Embryonic facial prominence (tissue), 1 donor: ENCODE measurements around the gene UBLCP1.
"Not testable (repeated sequence)": the region's sequence is repeated elsewhere in the genome, so short reads cannot be mapped to it uniquely, and the experiment has no call there.

Experiments used
- DNase-seq: peaks from one replicate; pipeline ENCODE4 v3.0.0-alpha.2; 2016; ENCODE audit errors: extremely low spot score

Gene UBLCP1

GRCh38 chr5:159252195-159252594 lies 10.9 kb upstream of the UBLCP1 start:
- no peak for DNase-seq

DNA sequence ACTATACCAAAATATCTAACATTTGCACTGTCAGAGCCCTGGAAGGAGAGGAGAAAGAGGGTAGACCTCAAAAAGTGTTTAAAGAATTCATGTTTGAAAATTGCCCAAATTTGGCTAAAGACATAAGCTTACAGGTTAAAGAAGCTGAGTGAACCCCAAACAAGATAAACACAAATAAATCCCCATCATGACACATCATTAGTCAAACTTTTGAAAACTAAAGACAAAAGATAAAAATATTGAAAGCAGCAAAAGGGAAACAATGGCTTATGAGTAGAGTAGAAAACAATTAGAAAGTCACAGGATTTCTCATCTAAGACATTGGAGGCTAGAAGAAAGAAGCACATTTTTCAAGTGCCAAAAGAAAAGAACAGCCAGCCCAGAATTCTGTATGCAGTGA lies 6.1 kb upstream of the UBLCP1 start:
- DNase-seq: no peak

GRCh38 chr5:159257629-159258283 lies 5.3 kb upstream of the UBLCP1 start:
- DNase-seq: no peak

- no peak for DNase-seq
Measured at GRCh38 chr5:159258361-159258760, 4.7 kb upstream of the UBLCP1 start.

DNA sequence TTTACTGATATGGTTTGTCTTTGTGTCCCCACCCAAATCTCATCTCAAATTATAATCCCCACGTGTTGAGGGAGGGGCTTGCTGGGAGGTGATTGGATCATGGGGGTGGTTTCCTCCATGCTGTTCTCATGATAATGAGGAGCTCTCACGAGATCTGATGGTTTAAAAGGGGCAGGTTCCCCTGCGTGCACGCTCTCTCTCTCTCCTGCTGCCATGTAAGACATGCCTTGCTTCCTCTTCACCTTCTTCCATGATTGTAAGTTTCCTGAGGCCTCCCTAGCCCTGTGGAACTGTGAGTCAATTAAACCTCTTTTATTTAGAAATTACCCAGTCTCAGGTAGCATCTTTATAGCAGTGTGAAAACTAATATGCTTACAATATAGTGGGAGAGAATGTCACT lies 2.9 kb upstream of the UBLCP1 start:
- not testable (repeated sequence) for DNase-seq

- peak; percentile 22 for DNase-seq
Measured at GRCh38 chr5:159262472-159262858, 625 bp upstream of the UBLCP1 start.

DNA sequence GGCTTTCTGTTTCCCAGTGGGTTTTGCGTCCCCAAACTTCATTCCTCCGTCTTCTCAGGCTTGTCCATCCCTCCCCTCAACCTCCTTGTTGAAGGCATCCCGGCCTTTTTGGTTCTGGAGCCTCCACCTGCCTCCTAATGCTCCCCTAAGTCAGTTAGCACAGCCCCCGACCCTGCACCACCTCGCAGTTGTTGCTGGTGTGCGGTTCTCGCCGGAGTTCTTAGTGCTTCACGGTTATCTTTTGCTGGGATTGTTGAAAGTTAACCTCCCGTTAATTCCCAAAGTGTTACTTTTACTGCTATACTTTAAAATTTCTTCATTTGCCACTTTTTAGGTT lies 447 bp downstream of the UBLCP1 start:
- no peak for DNase-seq

- not testable (repeated sequence) for DNase-seq
Measured at GRCh38 chr5:159266764-159267163, 3.7 kb downstream of the UBLCP1 start.

DNA sequence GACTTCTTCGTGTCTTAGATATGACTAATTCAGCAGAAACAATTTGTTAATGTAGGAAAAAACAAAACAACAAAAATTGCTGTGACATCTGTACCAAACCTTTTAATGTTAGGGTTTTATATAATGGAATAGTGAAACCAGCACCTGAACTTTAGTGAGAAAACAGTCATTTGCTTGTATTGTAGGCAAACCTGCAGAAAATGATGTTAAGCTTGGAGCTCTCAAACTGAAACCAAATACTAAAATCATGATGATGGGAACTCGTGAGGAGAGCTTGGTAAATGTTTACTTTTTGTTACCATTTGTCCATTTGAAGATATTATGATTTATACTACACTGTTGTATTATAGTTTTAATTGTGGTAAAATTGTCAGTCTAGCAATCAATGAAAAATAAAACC lies 6.6 kb downstream of the UBLCP1 start:
- DNase-seq: no peak

GRCh38 chr5:159273923-159274322 lies 10.8 kb downstream of the UBLCP1 start:
- DNase-seq: no peak

DNA sequence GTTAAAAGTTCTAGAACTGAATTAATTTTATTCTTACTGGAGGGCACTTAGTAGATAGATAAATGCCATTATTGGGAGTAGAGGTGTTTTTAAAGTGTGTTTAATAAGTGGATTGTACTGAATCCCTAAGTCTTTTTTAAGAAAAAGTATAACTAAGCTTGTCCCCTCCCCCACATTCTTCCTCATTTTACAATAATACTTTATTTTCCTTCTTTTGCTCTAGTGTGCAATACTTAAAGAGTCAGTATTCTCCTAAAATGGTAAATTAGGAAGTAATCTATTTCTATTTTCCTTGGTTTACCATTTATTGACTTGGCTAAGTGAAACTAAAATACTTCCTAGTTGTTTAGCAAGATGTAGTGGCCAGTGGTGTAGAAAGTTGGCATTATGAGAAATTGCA lies 11.6 kb downstream of the UBLCP1 start:
- DNase-seq: no peak

- no peak for DNase-seq
Measured at GRCh38 chr5:159286420-159287035, 23.4 kb downstream of the UBLCP1 start.

- DNase-seq: no peak
Measured at GRCh38 chr5:159290741-159291140, 27.7 kb downstream of the UBLCP1 start.

DNA sequence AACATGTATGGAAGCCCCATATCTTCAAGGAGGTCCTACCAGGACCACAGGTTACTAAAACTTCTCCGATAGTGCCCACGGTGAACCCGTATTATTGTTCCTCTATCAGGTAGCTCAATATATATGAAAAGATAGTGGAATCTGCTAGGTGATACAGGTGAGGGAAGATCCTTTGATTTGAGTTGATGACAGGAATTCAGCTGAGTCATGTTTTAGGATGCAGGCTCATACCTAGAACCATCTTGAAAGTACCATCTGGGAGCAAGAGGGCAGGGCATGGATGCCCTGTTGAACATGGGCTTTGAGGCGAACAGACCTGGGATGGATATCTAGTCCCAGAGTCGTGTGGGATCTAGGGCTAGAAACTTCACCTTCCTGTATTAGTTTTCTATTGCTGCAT lies 31.8 kb downstream of the UBLCP1 start:
- no peak for DNase-seq

DNA sequence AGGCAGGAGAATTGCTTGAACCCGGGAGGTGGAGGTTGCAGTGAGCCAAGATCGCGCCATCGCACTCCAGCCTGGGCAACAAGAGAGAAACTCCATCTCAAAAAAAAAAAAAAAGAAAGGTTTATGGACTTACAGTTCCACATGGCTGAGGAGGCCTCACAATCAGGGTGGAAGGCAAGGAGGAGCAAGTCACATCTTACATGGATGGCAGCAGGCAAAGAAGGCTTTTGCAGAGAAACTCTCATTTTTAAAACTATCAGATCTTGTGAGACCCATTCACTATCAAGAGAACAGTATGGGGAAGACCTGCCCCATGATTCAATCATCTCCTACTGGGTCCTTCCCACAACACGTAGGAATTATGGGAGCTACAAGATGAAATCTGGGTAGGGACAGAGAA lies 34.2 kb downstream of the UBLCP1 start:
- not testable (repeated sequence) for DNase-seq

GRCh38 chr5:159301466-159301865 lies 38.4 kb downstream of the UBLCP1 start:
- DNase-seq: no peak

GRCh38 chr5:159301929-159302860 lies 39.1 kb downstream of the UBLCP1 start:
- DNase-seq: not testable (repeated sequence)

- DNase-seq: no peak
Measured at GRCh38 chr5:159303286-159303685, 40.2 kb downstream of the UBLCP1 start.

- no peak for DNase-seq
Measured at GRCh38 chr5:159304961-159305595, 42.0 kb downstream of the UBLCP1 start.

DNA sequence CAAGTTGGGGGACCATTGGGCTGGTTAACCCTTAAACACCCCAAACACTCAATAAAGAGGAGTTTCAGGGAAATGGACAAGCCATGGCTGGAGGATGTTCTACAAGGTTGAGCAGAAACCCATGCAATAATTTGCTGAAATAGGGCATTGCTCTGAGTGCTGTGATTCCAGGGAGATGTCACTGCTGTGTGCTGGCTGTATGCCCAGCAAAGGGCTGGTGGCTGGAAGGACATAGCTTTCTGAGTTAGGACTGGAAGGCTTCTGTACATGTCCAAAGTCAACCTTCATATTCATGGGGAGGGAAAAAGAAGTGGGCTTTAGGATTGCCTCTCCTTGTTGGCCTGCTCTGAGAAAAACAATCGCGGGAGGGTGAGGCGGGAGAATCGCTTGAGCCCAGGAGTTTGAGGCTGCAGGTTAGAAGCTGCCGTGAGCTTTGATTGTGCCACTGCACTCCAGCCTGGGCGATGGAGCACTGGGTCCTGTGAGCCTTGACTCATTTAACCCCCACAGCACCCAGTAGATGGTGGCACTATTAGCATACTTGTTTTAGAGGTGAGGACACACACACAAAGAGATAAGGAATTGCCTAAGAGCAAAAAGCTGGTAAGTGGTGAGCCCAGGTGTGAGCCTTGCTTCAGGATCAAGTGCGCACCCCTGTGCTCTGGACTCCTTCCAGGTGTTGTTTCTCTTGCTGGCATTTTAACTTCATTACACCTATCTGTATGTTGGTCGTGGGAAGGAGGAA lies 46.8 kb downstream of the UBLCP1 start:
- no peak for DNase-seq

- DNase-seq: no peak
Measured at GRCh38 chr5:159310511-159310910, 47.4 kb downstream of the UBLCP1 start.

DNA sequence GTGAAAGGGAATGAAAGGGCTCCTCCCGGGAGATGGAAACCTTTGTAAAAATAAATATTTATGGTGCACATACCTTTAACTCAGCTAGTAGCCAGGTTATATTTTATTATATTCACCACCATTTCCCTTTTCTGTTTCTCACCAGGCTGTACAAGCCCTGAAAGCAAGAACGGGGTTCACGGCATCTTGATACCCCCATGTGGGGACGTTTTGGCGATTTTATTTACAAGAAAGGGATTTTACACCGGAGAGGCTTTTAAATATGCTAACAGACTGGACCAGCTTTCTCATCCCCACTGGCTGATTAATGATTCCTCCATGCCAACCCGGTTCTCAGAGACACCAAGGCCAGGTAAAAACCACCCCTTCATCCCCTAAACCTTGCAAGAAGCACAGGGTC lies 48.0 kb downstream of the UBLCP1 start:
- DNase-seq: no peak
